Panc1 (cell line): Measurements from ENCODE around the gene DIP2C. TPM values are rescaled to one million over a fixed set of nuclear protein-coding genes. Genes with fewer than 3 reads are reported as not detected.

ENCODE experiments used
- ATAC-seq: fragments of 200-7000 bp; cut with Tn5 transposase; 2 replicates; pipeline ENCODE4 v1.9.1; 2020; ENCODE audit warnings: mild to moderate bottlenecking, moderate library complexity
- BruUV-seq: library from RNA; stranded (reverse); fragments of 400-500 nt; replicated peaks from 2 replicates; lab custom pipeline; 2021; lab: Mats Ljungman, UMichigan
- CTCF ChIA-PET: fragments of 300-600 bp; sonication (Branson Sonifier 250); formaldehyde crosslinking; loops from one replicate; lab custom pipeline; 2022; ENCODE audit warnings: antibody characterized with exemption; lab: Charles Lee
- POLR2A ChIA-PET: fragments of 300-600 bp; sonication (Branson Sonifier 250); formaldehyde crosslinking; loops from one replicate; lab custom pipeline; 2022; ENCODE audit warnings: antibody characterized with exemption; lab: Charles Lee
- DNase-seq: peaks from one replicate; pipeline ENCODE4 v3.0.0-alpha.2; 2010; ENCODE audit warnings: low read depth, low spot score
- H3K27ac ChIP-seq: 2 replicates; pipeline ENCODE4 v1.5.1; 2011; ENCODE audit warnings: mild to moderate bottlenecking, low read length, inconsistent platforms
- H3K27me3 ChIP-seq: fragments of 200-500 bp; sonication (Bioruptor generic); 2 replicates; pipeline ENCODE4 v1.6.0; 2014; ENCODE audit warnings: low read length, inconsistent platforms; ENCODE audit not compliant: control insufficient read depth, insufficient read depth
- H3K36me3 ChIP-seq: fragments of 200-500 bp; sonication (Bioruptor generic); 2 replicates; pipeline ENCODE4 v1.5.1; 2014; ENCODE audit warnings: inconsistent platforms, mild to moderate bottlenecking, low read length, moderate library complexity; ENCODE audit not compliant: control insufficient read depth, insufficient read depth
- H3K4me1 ChIP-seq: 2 replicates; pipeline ENCODE4 v1.5.1; 2011; ENCODE audit warnings: inconsistent platforms, mild to moderate bottlenecking, low read length, moderate library complexity; ENCODE audit not compliant: control insufficient read depth, insufficient read depth
- H3K4me3 ChIP-seq, 2 experiments: 2 replicates each; pipeline ENCODE4 v1.5.1; 2011 to 2012; ENCODE audit warnings: low read depth in 2 of 2, low read length in 2 of 2, mild to moderate bottlenecking in 2 of 2, inconsistent platforms in 1 of 2, moderate library complexity in 1 of 2
- H3K9me3 ChIP-seq: fragments of 200-500 bp; sonication (Bioruptor generic); 2 replicates; pipeline ENCODE4 v1.5.1; 2014; ENCODE audit warnings: low read depth, mild to moderate bottlenecking, inconsistent platforms, low read length, moderate library complexity; ENCODE audit not compliant: control insufficient read depth, insufficient read depth
- CTCF ChIP-seq: fragments of 450-650 bp; IDR thresholded peaks from 2 replicates; pipeline ENCODE4 v1.5.1; 2017; ENCODE audit warnings: mild to moderate bottlenecking
- POLR2AphosphoS5 ChIP-seq: IDR thresholded peaks from 2 replicates; pipeline ENCODE4 v1.6.1; 2012; ENCODE audit warnings: mild to moderate bottlenecking, low read depth, low read length, moderate library complexity
- REST ChIP-seq, 2 experiments: IDR thresholded peaks; 2 replicates each; pipeline ENCODE4 v1.6.1; 2011 to 2012; ENCODE audit warnings: low read depth in 2 of 2, control low read depth in 1 of 2, low read length in 1 of 2, mild to moderate bottlenecking in 1 of 2, moderate library complexity in 1 of 2; ENCODE audit not compliant: insufficient read depth in 1 of 2
- SIN3A ChIP-seq: IDR thresholded peaks from 2 replicates; pipeline ENCODE4 v1.6.1; 2012; ENCODE audit warnings: low read depth, mild to moderate bottlenecking, low read length, moderate library complexity, borderline replicate concordance; ENCODE audit not compliant: insufficient read depth
- TCF7L2 ChIP-seq: IDR thresholded peaks from 2 replicates; pipeline ENCODE4 v1.6.1; 2011; ENCODE audit warnings: mild to moderate bottlenecking, low read depth, low read length, inconsistent platforms
- in situ Hi-C: cut with HindIII; loops from 2 replicates; pipeline ENCODE4 v1.10.0; 2016; ENCODE audit warnings: low sequenced_read_pairs, low pct_unique_long_range_greater_than_20kb
- intact Hi-C: fragments of 100-400 bp; cut with micrococcal nuclease; formaldehyde crosslinking; loops from one replicate; pipeline ENCODE4 v1.10.0; 2022; ENCODE audit not compliant: unreplicated experiment
- total RNA-seq: library from RNA; stranded (reverse); gene quantifications from one replicate; pipeline ENCODE4 v1.2.1, GENCODE V29; 2021; ENCODE audit not compliant: unreplicated experiment

The DIP2C gene
- total RNA-seq, 1 experiment from 2014 or later: 13.2 TPM

- Histone ChIP-seq H3K27me3 (no peaks in the 10 kb centered on the region), H3K27ac (no peak overlapping the region), H3K4me3 (no peak overlapping the region), H3K36me3 (no peaks in the 10 kb centered on the region), H3K4me1 (peaks cover 11% of the 10 kb centered on the region), H3K9me3 (no peaks in the 10 kb centered on the region)
- POLR2A ChIA-PET: interaction anchor here (0.8 kb wide), 1 partner anchor 16 kb away, joined by 4 read pairs; no protein-coding TSS in a partner anchor
- ATAC-seq: no peak
- intact Hi-C loops (no loop called here), in situ Hi-C loops (no loop called here)
- CTCF ChIA-PET: no interaction called here
- TF ChIP-seq REST (IDR thresholded peaks at IDR 0.05; ENCODE audit: insufficient read depth in 1 of 2, low read depth in 2 of 2, low read length in 1 of 2) (no peak), CTCF (no peak), TCF7L2 (no peak), POLR2AphosphoS5 (no peak), SIN3A (no peak)
- no TSS peak for BruUV-seq
- no peak for DNase-seq
These were observed 8.7 kb downstream of the DIP2C start for GRCh38 chr10:680745-681144.

GRCh38 chr10:680146-680545, 9.3 kb downstream of the DIP2C start:
- ChIA-PET CTCF (no interaction called here), POLR2A (no interaction called here)
- Histone ChIP-seq H3K9me3 (no peaks in the 10 kb centered on the region), H3K27ac (no peak overlapping the region), H3K4me3 (no peak overlapping the region), H3K36me3 (no peaks in the 10 kb centered on the region), H3K27me3 (no peaks in the 10 kb centered on the region), H3K4me1 (peaks cover 11% of the 10 kb centered on the region)
- in situ Hi-C loops: no loop called here
- ATAC-seq (no peak), DNase-seq (no peak)
- TF ChIP-seq REST (IDR thresholded peaks at IDR 0.05; ENCODE audit: insufficient read depth in 1 of 2, low read depth in 2 of 2, low read length in 1 of 2) (no peak), CTCF (no peak), SIN3A (no peak), TCF7L2 (no peak), POLR2AphosphoS5 (no peak)
- intact Hi-C loops: no loop called here
- BruUV-seq: no TSS peak
